ENCODE results near the gene HOXD13.

HOXD13 gene

GRCh38 chr2:176121190-176122051, 28.9 kb downstream of the HOXD13 start:
- H3K9me3 ChIP-seq: no peaks in the 10 kb centered on the region
- H3K4me3 ChIP-seq (ENCODE audit: low read depth, low read length): no peak overlapping the region
- no peaks in the 10 kb centered on the region for H3K36me3 ChIP-seq
- TF ChIP-seq CTCF (IDR thresholded peaks at IDR 0.05; ENCODE audit: low read depth, low read length): no peak
- peaks cover 5% of the 10 kb centered on the region; the same call in 1 of the 2 replicates for H3K27me3 ChIP-seq
- 0 out of 2 replicates have a peak, but pooled peaks cover 3% of the 10 kb centered on the region for H3K4me1 ChIP-seq
- no peak for DNase-seq

- no peaks in the 10 kb centered on the region for H3K36me3 ChIP-seq
- peak overlapping the region; percentile 68 for H3K4me3 ChIP-seq (ENCODE audit: low read depth, low read length)
- peaks cover 4% of the 10 kb centered on the region; the same call in 1 of the 2 replicates for H3K27me3 ChIP-seq
- peak; percentile 49 for DNase-seq
- no peak for TF ChIP-seq CTCF (IDR thresholded peaks at IDR 0.05; ENCODE audit: low read depth, low read length)
- no peaks in the 10 kb centered on the region for H3K9me3 ChIP-seq
- no peaks in the 10 kb centered on the region for H3K4me1 ChIP-seq
Measured at GRCh38 chr2:176122052-176122682, 29.6 kb downstream of the HOXD13 start.

- Histone ChIP-seq H3K4me3 (ENCODE audit: low read depth, low read length) (peak within 1 kb of the TSS; percentile 68), H3K36me3 (no peaks in the 10 kb centered on the region), H3K4me1 (no peaks in the 10 kb centered on the region), H3K27me3 (no peaks in the 10 kb centered on the region), H3K9me3 (no peaks in the 10 kb centered on the region)
- no peak for TF ChIP-seq CTCF (IDR thresholded peaks at IDR 0.05; ENCODE audit: low read depth, low read length)
- DNase-seq: peak; percentile 74
Measured at GRCh38 chr2:176122683-176123410, 30.3 kb downstream of the HOXD13 start, which contains the start of gene HOXD9. TSS of gene HOXD9 (plus strand) at chr2:176122719. CDS start at chr2:176122769, 50 bp downstream.

- H3K4me3 ChIP-seq (ENCODE audit: low read depth, low read length): peak overlapping the region; percentile 68
- H3K36me3 ChIP-seq: no peaks in the 10 kb centered on the region
- no peak for TF ChIP-seq CTCF (IDR thresholded peaks at IDR 0.05; ENCODE audit: low read depth, low read length)
- H3K27me3 ChIP-seq: no peaks in the 10 kb centered on the region
- H3K9me3 ChIP-seq: no peaks in the 10 kb centered on the region
- no peaks in the 10 kb centered on the region for H3K4me1 ChIP-seq
- DNase-seq: no peak
Measured at GRCh38 chr2:176123411-176124109, 31.0 kb downstream of the HOXD13 start.

- Histone ChIP-seq H3K36me3 (no peaks in the 10 kb centered on the region), H3K4me3 (ENCODE audit: low read depth, low read length) (no peak overlapping the region), H3K9me3 (no peaks in the 10 kb centered on the region), H3K4me1 (no peaks in the 10 kb centered on the region), H3K27me3 (no peaks in the 10 kb centered on the region)
- no peak for DNase-seq
- no peak for TF ChIP-seq CTCF (IDR thresholded peaks at IDR 0.05; ENCODE audit: low read depth, low read length)
Measured at GRCh38 chr2:176124110-176124946, 31.8 kb downstream of the HOXD13 start.

Data from BE2C (cell line).